B cell (primary cell): ENCODE data around the gene GLYATL1.

Experiments used
- EZH2 ChIP-seq: IDR thresholded peaks from 2 replicates; pipeline ENCODE4 v1.6.1; 2012; ENCODE audit warnings: borderline replicate concordance, low read depth, mild to moderate bottlenecking, moderate library complexity, low read length; ENCODE audit not compliant: insufficient read depth, poor library complexity, severe bottlenecking
- TF ChIP-seq, protein P1 (sequence below): fragments of 200-600 bp; IDR thresholded peaks from one replicate; pipeline ENCODE4 v1.8.0; 2022; ENCODE audit warnings: antibody characterized with exemption, mild to moderate bottlenecking

DNA sequence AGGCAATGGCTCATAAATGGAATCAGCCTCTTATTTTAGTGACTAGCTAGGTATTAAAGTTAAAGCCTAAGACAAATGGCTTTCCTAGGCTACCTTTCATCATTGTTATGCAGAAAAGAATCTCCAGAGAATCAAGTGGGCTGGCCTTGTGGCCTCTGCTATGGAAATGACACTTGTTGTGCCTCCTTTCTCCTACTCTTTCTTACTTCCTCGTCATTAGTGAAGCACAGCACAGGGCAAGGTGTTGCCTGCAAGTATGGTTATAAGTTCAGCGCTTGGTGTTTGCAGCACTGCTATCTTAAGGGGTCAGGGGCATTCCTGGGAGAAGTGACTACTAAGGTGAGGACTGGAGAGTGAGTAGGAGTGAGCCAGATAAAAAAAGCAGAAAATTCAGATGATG lies 45.4 kb upstream of the GLYATL1 start:
- no peak for TF ChIP-seq EZH2
- TF ChIP-seq, protein P1, sequence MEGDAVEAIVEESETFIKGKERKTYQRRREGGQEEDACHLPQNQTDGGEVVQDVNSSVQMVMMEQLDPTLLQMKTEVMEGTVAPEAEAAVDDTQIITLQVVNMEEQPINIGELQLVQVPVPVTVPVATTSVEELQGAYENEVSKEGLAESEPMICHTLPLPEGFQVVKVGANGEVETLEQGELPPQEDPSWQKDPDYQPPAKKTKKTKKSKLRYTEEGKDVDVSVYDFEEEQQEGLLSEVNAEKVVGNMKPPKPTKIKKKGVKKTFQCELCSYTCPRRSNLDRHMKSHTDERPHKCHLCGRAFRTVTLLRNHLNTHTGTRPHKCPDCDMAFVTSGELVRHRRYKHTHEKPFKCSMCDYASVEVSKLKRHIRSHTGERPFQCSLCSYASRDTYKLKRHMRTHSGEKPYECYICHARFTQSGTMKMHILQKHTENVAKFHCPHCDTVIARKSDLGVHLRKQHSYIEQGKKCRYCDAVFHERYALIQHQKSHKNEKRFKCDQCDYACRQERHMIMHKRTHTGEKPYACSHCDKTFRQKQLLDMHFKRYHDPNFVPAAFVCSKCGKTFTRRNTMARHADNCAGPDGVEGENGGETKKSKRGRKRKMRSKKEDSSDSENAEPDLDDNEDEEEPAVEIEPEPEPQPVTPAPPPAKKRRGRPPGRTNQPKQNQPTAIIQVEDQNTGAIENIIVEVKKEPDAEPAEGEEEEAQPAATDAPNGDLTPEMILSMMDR: no peak
